ENCODE data around the gene SHC2.

GRCh38 chr19:366951-367350 is 93.9 kb downstream of the SHC2 start:
- TF ChIP-seq MYC (IDR thresholded peaks at IDR 0.05; ENCODE audit: low read depth, low read length) = no peak
- TF ChIP-seq CTCF (IDR thresholded peaks at IDR 0.05; ENCODE audit: extremely low read depth in 1 of 2, insufficient read depth in 1 of 2, low read depth in 1 of 2, low read length in 2 of 2) = no peak
- no peak for TF ChIP-seq EZH2 (IDR thresholded peaks at IDR 0.05; ENCODE audit: borderline replicate concordance, low read depth, low read length, severe bottlenecking)

Measured in endothelial cell of umbilical vein (primary cell).